OCI-LY3 (cell line): ENCODE data around the gene NIN.

ENCODE experiments used
- H2AFZ ChIP-seq: fragments of 200-600, 300-600 bp; shearing (Covaris generic); 2 replicates; pipeline ENCODE4 v1.6.0; 2014; ENCODE audit warnings: antibody characterized with exemption, low read depth, low read length
- H3K27ac ChIP-seq: fragments of 200-600, 300-600 bp; sonication (generic); 2 replicates; pipeline ENCODE4 v1.5.1; 2014; ENCODE audit warnings: mild to moderate bottlenecking, low read length, moderate library complexity, mixed read lengths
- H3K27me3 ChIP-seq: fragments of 200-600, 300-600 bp; sonication (generic); 2 replicates; pipeline ENCODE4 v1.6.1; 2014; ENCODE audit warnings: low read depth, low read length, mixed read lengths
- H3K36me3 ChIP-seq: fragments of 200-600, 300-600 bp; sonication (generic); replicated peaks from 2 replicates; pipeline ENCODE3; 2014; ENCODE audit warnings: low read depth, low read length, mixed read lengths
- H3K4me1 ChIP-seq: fragments of 300-600, 200-600 bp; sonication (generic); 2 replicates; pipeline ENCODE4 v1.6.1; 2014; ENCODE audit warnings: low read length, mixed read lengths
- H3K4me2 ChIP-seq: fragments of 200-600, 300-600 bp; sonication (generic); 2 replicates; pipeline ENCODE4 v1.6.1; 2014; ENCODE audit warnings: low read length, mixed read lengths
- H3K4me3 ChIP-seq: fragments of 300-600, 200-600 bp; sonication (generic); 2 replicates; pipeline ENCODE4 v1.5.1; 2014; ENCODE audit warnings: antibody characterized with exemption, mild to moderate bottlenecking, low read length, moderate library complexity
- H3K79me2 ChIP-seq: fragments of 300-600, 200-600 bp; shearing (Covaris generic); 2 replicates; pipeline ENCODE4 v1.6.1; 2014; ENCODE audit warnings: mild to moderate bottlenecking, low read length, mixed read lengths
- H3K9ac ChIP-seq: fragments of 300-600, 200-600 bp; shearing (Covaris generic); 2 replicates; pipeline ENCODE4 v1.6.0; 2014; ENCODE audit warnings: mild to moderate bottlenecking, low read length, moderate library complexity
- H3K9me3 ChIP-seq: fragments of 200-600, 300-600 bp; shearing (Covaris generic); 2 replicates; pipeline ENCODE4 v1.6.1; 2014; ENCODE audit warnings: low read length, mixed read lengths; ENCODE audit not compliant: insufficient read depth
- H4K20me1 ChIP-seq: fragments of 200-600, 300-600 bp; sonication (generic); 2 replicates; pipeline ENCODE4 v1.6.1; 2016; ENCODE audit warnings: low read length, mixed read lengths; ENCODE audit not compliant: insufficient read depth
- EZH2phosphoT487 ChIP-seq: fragments of 200-600 bp; shearing (Covaris generic); IDR thresholded peaks from 2 replicates; pipeline ENCODE4 v1.6.1; 2018; ENCODE audit warnings: antibody characterized with exemption, mixed run types, low read depth
- TF ChIP-seq, protein P1 (sequence below): fragments of 200-600, 300-600 bp; sonication (generic); IDR thresholded peaks from 2 replicates; pipeline ENCODE4 v1.5.1; 2014; ENCODE audit warnings: antibody characterized with exemption, low read length, low read depth

The NIN gene

DNA sequence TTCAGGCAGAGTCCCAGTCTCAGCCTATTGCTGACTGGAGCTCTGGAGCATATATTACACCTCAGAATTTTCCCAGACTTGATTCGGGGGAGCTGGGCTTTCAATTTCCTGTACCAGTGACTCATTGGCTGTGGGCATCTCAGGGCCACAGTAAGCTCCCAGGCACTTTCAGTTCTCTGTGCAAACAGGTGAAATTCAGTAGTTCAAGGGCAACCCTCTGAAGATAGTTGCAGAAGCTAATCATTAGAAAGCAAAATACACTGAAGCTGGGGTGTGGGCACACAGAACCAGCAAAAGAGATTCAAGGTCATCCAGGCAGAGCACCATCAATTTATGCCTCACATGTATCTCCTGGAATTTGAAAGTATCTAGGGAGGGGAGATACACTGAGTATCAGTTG, 8.1 kb upstream of the NIN start:
- TF ChIP-seq, protein P1, sequence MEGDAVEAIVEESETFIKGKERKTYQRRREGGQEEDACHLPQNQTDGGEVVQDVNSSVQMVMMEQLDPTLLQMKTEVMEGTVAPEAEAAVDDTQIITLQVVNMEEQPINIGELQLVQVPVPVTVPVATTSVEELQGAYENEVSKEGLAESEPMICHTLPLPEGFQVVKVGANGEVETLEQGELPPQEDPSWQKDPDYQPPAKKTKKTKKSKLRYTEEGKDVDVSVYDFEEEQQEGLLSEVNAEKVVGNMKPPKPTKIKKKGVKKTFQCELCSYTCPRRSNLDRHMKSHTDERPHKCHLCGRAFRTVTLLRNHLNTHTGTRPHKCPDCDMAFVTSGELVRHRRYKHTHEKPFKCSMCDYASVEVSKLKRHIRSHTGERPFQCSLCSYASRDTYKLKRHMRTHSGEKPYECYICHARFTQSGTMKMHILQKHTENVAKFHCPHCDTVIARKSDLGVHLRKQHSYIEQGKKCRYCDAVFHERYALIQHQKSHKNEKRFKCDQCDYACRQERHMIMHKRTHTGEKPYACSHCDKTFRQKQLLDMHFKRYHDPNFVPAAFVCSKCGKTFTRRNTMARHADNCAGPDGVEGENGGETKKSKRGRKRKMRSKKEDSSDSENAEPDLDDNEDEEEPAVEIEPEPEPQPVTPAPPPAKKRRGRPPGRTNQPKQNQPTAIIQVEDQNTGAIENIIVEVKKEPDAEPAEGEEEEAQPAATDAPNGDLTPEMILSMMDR = no peak
- TF ChIP-seq EZH2phosphoT487 = no peak
- Histone ChIP-seq H3K4me2 (peak overlapping the region; percentile 15; the same call in 1 of the 2 replicates), H3K79me2 (no peaks in the 10 kb centered on the region), H3K4me3 (no peak overlapping the region), H4K20me1 (no peaks in the 10 kb centered on the region), H3K4me1 (peaks cover 15% of the 10 kb centered on the region), H3K9ac (no peak overlapping the region), H3K27ac (no peak overlapping the region), H3K36me3 (no peaks in the 10 kb centered on the region), H2AFZ (no peak overlapping the region), H3K9me3 (no peaks in the 10 kb centered on the region), H3K27me3 (no peaks in the 10 kb centered on the region; the same call in 1 of the 2 replicates)

DNA sequence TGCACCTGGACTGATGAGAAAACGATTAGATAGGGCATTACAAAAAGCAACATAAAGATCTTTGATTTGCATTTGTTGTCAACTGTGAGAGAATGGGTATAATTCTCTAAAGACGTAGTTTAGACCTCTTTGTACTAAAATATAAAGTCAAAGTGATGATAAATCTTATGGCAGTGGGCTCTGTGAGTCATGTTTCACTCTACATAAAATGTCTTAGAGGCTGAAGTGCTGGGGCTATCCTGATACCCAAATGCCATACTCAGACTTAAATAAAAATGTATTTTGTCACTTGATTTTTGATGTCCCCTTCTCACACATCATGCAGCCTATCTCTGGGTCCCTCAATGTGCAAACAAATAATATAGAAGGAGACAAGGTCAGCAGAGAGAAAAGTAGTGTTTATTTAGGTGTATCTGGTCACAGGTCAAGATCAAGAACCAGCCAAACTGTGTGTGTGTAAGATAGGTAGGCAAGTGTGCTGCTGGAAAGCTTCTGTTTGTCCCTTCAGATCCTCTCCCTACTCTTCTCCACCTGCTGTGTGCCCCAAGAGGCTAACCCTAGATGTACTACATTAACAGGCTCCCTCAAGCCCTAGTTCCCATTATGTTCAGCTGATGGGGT, 7.0 kb upstream of the NIN start:
- H3K27ac ChIP-seq = no peak overlapping the region
- H3K27me3 ChIP-seq = no peaks in the 10 kb centered on the region; the same call in 1 of the 2 replicates
- no peak overlapping the region for H2AFZ ChIP-seq
- no peaks in the 10 kb centered on the region for H3K36me3 ChIP-seq
- no peak overlapping the region for H3K4me3 ChIP-seq
- H3K4me1 ChIP-seq = peaks cover 15% of the 10 kb centered on the region
- H3K9me3 ChIP-seq = no peaks in the 10 kb centered on the region
- H4K20me1 ChIP-seq = no peaks in the 10 kb centered on the region
- no peak for TF ChIP-seq EZH2phosphoT487
- TF ChIP-seq, protein P1 = no peak
- no peak overlapping the region for H3K4me2 ChIP-seq
- no peak overlapping the region for H3K9ac ChIP-seq
- no peaks in the 10 kb centered on the region for H3K79me2 ChIP-seq

DNA sequence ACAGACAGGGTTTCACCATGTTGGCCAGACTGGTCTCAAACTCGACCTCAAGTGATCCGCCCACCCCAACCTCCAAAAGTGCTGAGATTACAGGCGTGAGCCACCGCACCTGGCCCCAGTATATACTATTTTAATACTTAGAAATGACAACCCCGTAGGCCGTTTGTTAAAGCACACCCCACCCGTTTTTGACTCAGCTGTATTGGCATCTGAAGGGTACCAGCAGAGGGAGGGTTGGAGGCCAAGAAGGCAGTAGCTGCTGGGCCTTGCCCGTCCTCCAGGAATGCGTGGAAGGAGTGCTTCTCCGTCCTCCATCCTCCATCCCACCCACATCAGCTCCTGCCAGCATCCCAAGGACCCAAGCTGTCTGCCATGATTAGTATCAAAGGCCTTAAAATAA, 6.3 kb upstream of the NIN start:
- Histone ChIP-seq H2AFZ (no peak overlapping the region), H4K20me1 (no peaks in the 10 kb centered on the region), H3K4me1 (peaks cover 17% of the 10 kb centered on the region), H3K9me3 (no peaks in the 10 kb centered on the region), H3K36me3 (no peaks in the 10 kb centered on the region), H3K79me2 (no peaks in the 10 kb centered on the region), H3K4me2 (no peak overlapping the region), H3K27ac (no peak overlapping the region), H3K9ac (no peak overlapping the region), H3K4me3 (no peak overlapping the region), H3K27me3 (peaks cover 5% of the 10 kb centered on the region; the same call in 1 of the 2 replicates)
- TF ChIP-seq EZH2phosphoT487 = no peak
- TF ChIP-seq, protein P1 = no peak

DNA sequence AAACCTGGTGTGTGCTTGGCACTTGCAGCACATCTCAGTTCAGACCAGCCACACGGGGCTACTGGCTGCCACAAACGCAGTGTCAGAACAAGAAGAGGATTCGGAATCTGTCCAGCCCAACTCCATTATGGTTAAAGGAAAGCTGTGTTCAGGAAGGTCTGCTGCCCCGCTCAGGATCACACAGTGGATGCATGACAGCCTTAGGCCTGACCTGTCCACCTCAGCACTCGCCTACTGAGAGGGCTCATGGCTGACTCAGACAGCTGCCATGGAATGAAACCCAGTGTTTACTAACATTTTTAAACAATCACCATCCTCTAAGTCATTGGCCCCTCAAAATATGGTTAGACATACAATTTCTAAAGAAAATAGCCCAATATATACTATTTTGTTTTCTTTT, 5.6 kb upstream of the NIN start:
- Histone ChIP-seq H4K20me1 (no peaks in the 10 kb centered on the region), H3K36me3 (no peaks in the 10 kb centered on the region), H3K4me3 (no peak overlapping the region), H3K79me2 (no peaks in the 10 kb centered on the region), H3K27ac (no peak overlapping the region), H3K4me2 (no peak overlapping the region), H3K9me3 (no peaks in the 10 kb centered on the region), H3K4me1 (peaks cover 23% of the 10 kb centered on the region), H3K27me3 (peaks cover 5% of the 10 kb centered on the region; the same call in 1 of the 2 replicates), H2AFZ (no peak overlapping the region), H3K9ac (no peak overlapping the region)
- no peak for TF ChIP-seq EZH2phosphoT487
- TF ChIP-seq, protein P1 = no peak
